H1 (cell line): ENCODE measurements around the gene RIPPLY3. TPM values are rescaled to one million over a fixed set of nuclear protein-coding genes. Genes with fewer than 3 reads are reported as not detected.

Source experiments
- CTCF ChIA-PET: fragments of 300-600 bp; sonication (Branson Sonifier 250); formaldehyde crosslinking; loops from one replicate; lab custom pipeline; 2021; ENCODE audit not compliant: partially characterized antibody; lab: Charles Lee
- POLR2A ChIA-PET: fragments of 300-600 bp; sonication (Branson Sonifier 250); formaldehyde crosslinking; loops from one replicate; lab custom pipeline; 2021; ENCODE audit warnings: inconsistent platforms; ENCODE audit not compliant: partially characterized antibody; lab: Charles Lee
- DNase-seq, 2 experiments: peaks; one replicate each; pipeline versions ENCODE4 v3.0.0 to v3.0.0-alpha.2; 2010 to 2022; ENCODE audit warnings: low spot score in 2 of 2, low read depth in 1 of 2, mixed read lengths in 1 of 2
- FAIRE-seq: peaks from 2 replicates; lab custom pipeline; 2011; peaks lifted over from hg19 to GRCh38; lab: Jason Lieb, UNC
- H2AFZ ChIP-seq: 2 replicates; pipeline ENCODE4 v1.8.1; 2012; ENCODE audit warnings: low read length, inconsistent platforms
- H2AK5ac ChIP-seq: 2 replicates; pipeline ENCODE4 v1.6.1; 2013; ENCODE audit warnings: low read depth, low read length
- H2BK120ac ChIP-seq: replicated peaks from 2 replicates; pipeline ENCODE3; 2013; ENCODE audit warnings: low read depth, low read length, inconsistent platforms
- H2BK12ac ChIP-seq: 2 replicates; pipeline ENCODE4 v1.6.1; 2013; ENCODE audit warnings: low read depth, low read length
- H2BK15ac ChIP-seq: 2 replicates; pipeline ENCODE4 v1.6.1; 2013; ENCODE audit warnings: low read length
- H2BK20ac ChIP-seq: 2 replicates; pipeline ENCODE4 v1.6.1; 2013; ENCODE audit warnings: low read length
- H2BK5ac ChIP-seq: 2 replicates; pipeline ENCODE4 v1.6.1; 2013; ENCODE audit warnings: low read depth, low read length
- H3K14ac ChIP-seq: 2 replicates; pipeline ENCODE4 v1.6.1; 2013; ENCODE audit warnings: inconsistent platforms; ENCODE audit not compliant: insufficient read length
- H3K18ac ChIP-seq: 2 replicates; pipeline ENCODE4 v1.6.1; 2013; ENCODE audit warnings: low read length; ENCODE audit errors: extremely low read depth
- H3K23ac ChIP-seq: 2 replicates; pipeline ENCODE4 v1.6.1; 2013; ENCODE audit warnings: inconsistent platforms; ENCODE audit not compliant: insufficient read length
- H3K23me2 ChIP-seq: 2 replicates; pipeline ENCODE4 v1.6.1; 2013; ENCODE audit warnings: low read depth, low read length
- H3K27ac ChIP-seq: 2 replicates; pipeline ENCODE4 v1.6.1; 2011; ENCODE audit warnings: low read depth, low read length, inconsistent platforms
- H3K27me3 ChIP-seq, 4 experiments: replicated peaks in 1 of 4; 1 replicate in 1 of 4; 2 replicates in 3 of 4; pipeline versions ENCODE4 v1.6.1 to v1.8.1; 2011 to 2013; ENCODE audit warnings: low read length in 3 of 4, mild to moderate bottlenecking in 3 of 4, inconsistent platforms in 2 of 4, mixed read lengths in 2 of 4, moderate library complexity in 1 of 4; ENCODE audit not compliant: control insufficient read depth in 3 of 4, insufficient read depth in 3 of 4; ENCODE audit errors: extremely low read depth in 1 of 4
- H3K36me3 ChIP-seq, 4 experiments: 2 replicates each; pipeline versions ENCODE4 v1.6.1 to v1.8.1; 2011 to 2013; ENCODE audit warnings: mild to moderate bottlenecking in 4 of 4, low read length in 3 of 4, moderate library complexity in 2 of 4, control low read depth in 1 of 4, inconsistent platforms in 1 of 4; ENCODE audit not compliant: insufficient read depth in 4 of 4, control insufficient read depth in 2 of 4
- H3K4ac ChIP-seq: replicated peaks from 2 replicates; pipeline ENCODE3; 2013; ENCODE audit warnings: low read length, low read depth, mixed read lengths, inconsistent platforms; ENCODE audit not compliant: insufficient read length
- H3K4me1 ChIP-seq, 4 experiments: replicated peaks in 1 of 4; 1 replicate in 1 of 4; 2 replicates in 3 of 4; pipeline versions ENCODE4 v1.6.1 to v1.8.1; 2011 to 2013; ENCODE audit warnings: low read length in 3 of 4, inconsistent platforms in 2 of 4, mixed read lengths in 1 of 4; ENCODE audit not compliant: insufficient read depth in 4 of 4, control insufficient read depth in 3 of 4
- H3K4me2 ChIP-seq, 2 experiments: 2 replicates each; pipeline versions ENCODE4 v1.6.1 to v1.8.1; 2011 to 2013; ENCODE audit warnings: low read depth in 2 of 2, low read length in 2 of 2, control low read depth in 1 of 2, inconsistent platforms in 1 of 2, mild to moderate bottlenecking in 1 of 2; ENCODE audit not compliant: insufficient read depth in 1 of 2
- H3K4me3 ChIP-seq, 4 experiments: fragments of 200-600, 300-600 bp in 1 of 4; sonication (generic), shearing (Covaris generic), sonication (Bioruptor Twin) in 1 of 4; 2 replicates each; pipeline versions ENCODE4 v1.5.1 to v1.8.1; 2011 to 2016; ENCODE audit warnings: low read length in 4 of 4, low read depth in 3 of 4, control low read depth in 2 of 4, inconsistent platforms in 2 of 4, mild to moderate bottlenecking in 2 of 4, mixed read lengths in 1 of 4, moderate library complexity in 1 of 4; ENCODE audit not compliant: insufficient read depth in 2 of 4; ENCODE audit errors: extremely low read depth in 1 of 4
- H3K56ac ChIP-seq: replicated peaks from 2 replicates; pipeline ENCODE3; 2013; ENCODE audit warnings: low read depth, mild to moderate bottlenecking, mixed read lengths, low read length, inconsistent platforms; ENCODE audit not compliant: insufficient read length
- H3K79me1 ChIP-seq: 2 replicates; pipeline ENCODE4 v1.6.1; 2013; ENCODE audit warnings: low read depth, low read length, control low read depth
- H3K79me2 ChIP-seq, 2 experiments: 2 replicates each; pipeline versions ENCODE4 v1.6.1 to v1.8.1; 2012 to 2013; ENCODE audit warnings: low read length in 2 of 2, mild to moderate bottlenecking in 2 of 2, inconsistent platforms in 1 of 2; ENCODE audit not compliant: insufficient read depth in 2 of 2, control insufficient read depth in 1 of 2
- H3K9ac ChIP-seq, 4 experiments: replicated peaks in 1 of 4; 1 replicate in 1 of 4; 2 replicates in 3 of 4; pipeline versions ENCODE4 v1.6.1 to v1.8.1; 2011 to 2013; ENCODE audit warnings: low read depth in 3 of 4, low read length in 3 of 4, control low read depth in 2 of 4, mild to moderate bottlenecking in 2 of 4, moderate library complexity in 2 of 4, inconsistent platforms in 1 of 4; ENCODE audit errors: extremely low read depth in 1 of 4
- H3K9me3 ChIP-seq, 2 experiments: 2 replicates each; pipeline versions ENCODE4 v1.6.1 to v1.8.1; 2012 to 2013; ENCODE audit warnings: mild to moderate bottlenecking in 2 of 2, moderate library complexity in 2 of 2, control low read depth in 1 of 2, inconsistent platforms in 1 of 2, low read depth in 1 of 2, low read length in 1 of 2, mixed read lengths in 1 of 2; ENCODE audit not compliant: insufficient read depth in 2 of 2
- H4K20me1 ChIP-seq, 2 experiments: replicated peaks in 1 of 2; 2 replicates each; pipeline versions ENCODE3 to v1.8.1; 2011 to 2013; ENCODE audit warnings: inconsistent platforms in 2 of 2, low read length in 2 of 2, mild to moderate bottlenecking in 1 of 2; ENCODE audit not compliant: insufficient read depth in 2 of 2, control insufficient read depth in 1 of 2
- H4K5ac ChIP-seq: 2 replicates; pipeline ENCODE4 v1.6.1; 2013; ENCODE audit warnings: low read length, low read depth, mixed read lengths, inconsistent platforms; ENCODE audit not compliant: insufficient read length
- H4K8ac ChIP-seq: 2 replicates; pipeline ENCODE4 v1.8.0; 2013; ENCODE audit warnings: mild to moderate bottlenecking, moderate library complexity, low read length, inconsistent platforms; ENCODE audit not compliant: insufficient read depth; ENCODE audit errors: extremely low read depth
- H4K91ac ChIP-seq: replicated peaks from 2 replicates; pipeline ENCODE3; 2013; ENCODE audit warnings: low read length, mixed read lengths, inconsistent platforms; ENCODE audit not compliant: insufficient read length
- EGR1 ChIP-seq: IDR thresholded peaks from 2 replicates; pipeline ENCODE4 v1.6.1; 2011; ENCODE audit warnings: low read depth, low read length, borderline replicate concordance
- HDAC2 ChIP-seq, 2 experiments: fragments of 300-600 bp in 1 of 2; sonication (generic) in 1 of 2; IDR thresholded peaks; 2 replicates each; pipeline ENCODE4 v1.6.1; 2011 to 2012; ENCODE audit warnings: low read depth in 2 of 2, low read length in 2 of 2, mild to moderate bottlenecking in 2 of 2, moderate library complexity in 2 of 2, borderline replicate concordance in 1 of 2, inconsistent platforms in 1 of 2
- KDM1A ChIP-seq: fragments of 200-600, 300-600 bp; sonication (generic); IDR thresholded peaks from 2 replicates; pipeline ENCODE4 v1.7.1; 2016; ENCODE audit warnings: mild to moderate bottlenecking, low read length, borderline replicate concordance
- KDM4A ChIP-seq: IDR thresholded peaks from one replicate; pipeline ENCODE4 v1.7.1; 2012; ENCODE audit warnings: low read depth, mild to moderate bottlenecking, moderate library complexity, low read length, inconsistent platforms; ENCODE audit not compliant: severe bottlenecking
- PHF8 ChIP-seq: fragments of 200-600 bp; sonication (generic); conservative IDR thresholded peaks from 2 replicates; pipeline ENCODE4 v1.7.1; 2012; ENCODE audit warnings: low read depth, mild to moderate bottlenecking, inconsistent platforms, low read length, moderate library complexity
- POLR2A ChIP-seq, 2 experiments: IDR thresholded peaks; 1 replicate in 1 of 2; 2 replicates in 1 of 2; pipeline ENCODE4 v1.6.1; 2011; ENCODE audit warnings: low read depth in 2 of 2, low read length in 2 of 2, mild to moderate bottlenecking in 2 of 2; ENCODE audit errors: control extremely low read depth in 1 of 2
- RAD21 ChIP-seq, 2 experiments: IDR thresholded peaks in 1 of 2; conservative IDR thresholded peaks in 1 of 2; 2 replicates each; pipeline ENCODE4 v1.6.1; 2011; ENCODE audit warnings: low read depth in 2 of 2, low read length in 2 of 2, improper control_type of control experiment in 1 of 2, inconsistent platforms in 1 of 2, mild to moderate bottlenecking in 1 of 2, moderate library complexity in 1 of 2
- TEAD4 ChIP-seq: IDR thresholded peaks from 2 replicates; pipeline ENCODE4 v1.6.1; 2012; ENCODE audit warnings: low read depth, low read length, inconsistent platforms, mixed read lengths
- YY1 ChIP-seq: IDR thresholded peaks from 2 replicates; pipeline ENCODE4 v1.6.1; 2011; ENCODE audit warnings: low read depth, mild to moderate bottlenecking, low read length
- WGBS, 2 experiments: shearing (Covaris generic) in 1 of 2; methylation state at CpG; one replicate each; pipeline versions ENCODE4 v1.1.6 to v1.1.7; 2013 to 2015; ENCODE audit warnings: low lambda C conversion rate in 2 of 2, mixed read lengths in 2 of 2, inconsistent platforms in 1 of 2, low coverage in 1 of 2, missing lambda C conversion rate in 1 of 2; ENCODE audit not compliant: insufficient replicate concordance in 2 of 2, insufficient coverage in 1 of 2, insufficient read length in 1 of 2; ENCODE audit errors: extremely low coverage in 1 of 2, missing lambda C conversion rate in 1 of 2; 5-methylcytosine and 5-hydroxymethylcytosine counted together
- polyA plus RNA-seq, 7 experiments: library from polyadenylated mRNA; depleted of rRNA in 3 of 7; stranded (reverse) in 5 of 7; unstranded in 2 of 7; fragments of >200 nt in 5 of 7; fragments of 200-250 nt in 2 of 7; gene quantifications; 1 replicate in 5 of 7; 2 replicates in 1 of 7; 4 replicates in 1 of 7; pipeline versions ENCODE4 v1.2.1 to v1.2.3, GENCODE V29; 2011 to 2013; ENCODE audit warnings: missing spikeins in 2 of 7, mixed read lengths in 2 of 7
- total RNA-seq: library from RNA; stranded (reverse); fragmentation: NEBNext Ultra II Directional; extraction: Animal tissue kit (Norgen Biotek cat#: 25700); gene quantifications from 2 replicates; pipeline ENCODE4 v1.2.1, GENCODE V29; 2021

Gene RIPPLY3
- total and polyA plus RNA-seq, 2 of the 8 experiments (the other 6 are each of a cell fraction or from before 2014, with no cell fraction given) = 2.0 to 2.2 TPM

DNA sequence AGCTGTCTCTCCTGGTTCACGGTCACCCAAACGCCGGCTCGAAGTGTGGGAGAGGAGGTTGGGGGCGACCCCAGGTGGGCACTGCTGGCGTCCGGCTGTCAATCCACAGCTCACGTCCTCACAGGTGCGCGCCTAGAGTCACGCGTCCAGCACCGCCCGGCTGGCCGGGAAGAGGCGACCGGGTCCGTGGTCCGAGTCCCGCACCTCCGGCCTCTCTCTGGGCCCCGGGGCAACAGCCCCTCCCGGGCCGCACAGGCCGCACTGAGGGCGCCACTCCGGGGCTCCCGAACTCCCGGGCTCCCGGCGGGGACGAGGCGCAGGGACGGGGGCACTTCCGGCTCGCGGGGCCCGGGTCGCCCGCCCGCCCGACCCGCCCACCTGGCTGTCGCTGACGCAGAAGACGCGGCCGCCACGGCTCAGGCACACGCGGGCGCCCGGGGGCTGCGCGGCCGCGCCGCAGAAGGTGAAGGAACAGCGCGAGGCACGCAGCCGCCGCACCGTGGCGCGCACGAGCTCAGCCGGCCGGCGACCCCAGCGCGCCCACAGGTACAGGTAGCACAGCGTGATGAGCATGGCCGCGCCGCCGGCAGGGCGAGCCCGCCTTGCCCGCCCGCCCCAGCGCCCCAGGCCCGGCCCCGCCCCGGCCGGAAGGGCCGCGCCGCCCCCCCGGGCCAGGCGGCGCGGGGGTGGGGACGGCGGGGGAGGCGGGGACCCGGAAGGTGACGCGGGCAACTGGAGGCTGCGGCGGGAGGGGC is 40.3 kb upstream of the RIPPLY3 start, which contains the start of gene HLCS:
Gene HLCS, minus strand, starts transcription at position 604 of the 755 bp plus-strand sequence. Its CDS starts 31 bp downstream, at position 573.
- H4K91ac ChIP-seq = no peak within 1 kb of the TSS
- H2BK5ac ChIP-seq = 0 out of 2 replicates have a peak within 1 kb of the TSS, but pooled peaks have one; percentile 35
- H2AFZ ChIP-seq = peak within 1 kb of the TSS; percentile 20; the same call in 1 of the 2 replicates
- peak within 1 kb of the TSS; percentile 13 for H2BK120ac ChIP-seq
- H4K5ac ChIP-seq = peak within 1 kb of the TSS; percentile 62
- no peak within 1 kb of the TSS for H3K14ac ChIP-seq
- FAIRE-seq = no peak
- peaks cover 3% of the 10 kb centered on the region; the same call in 1 of the 2 replicates for H3K23me2 ChIP-seq
- H4K20me1 ChIP-seq = no peaks in the 10 kb centered on the region
- H3K79me2 ChIP-seq = no peaks in the 10 kb centered on the region
- peak within 1 kb of the TSS; percentile 50; the same call in 1 of the 2 replicates for H2BK12ac ChIP-seq
- no peak within 1 kb of the TSS for H3K56ac ChIP-seq
- H2BK20ac ChIP-seq = no peak within 1 kb of the TSS
- H3K27me3 ChIP-seq = no peaks in the 10 kb centered on the region
- H3K4me3 ChIP-seq = peak within 1 kb of the TSS; percentile 46 to 78 (median 62)
- no peaks in the 10 kb centered on the region for H3K9me3 ChIP-seq
- 6% methylated on average over 19 of the region's 101 CpGs; no CpG with 5 or more reads in 1 of the 2 experiments for WGBS, 2 experiments
- H3K4ac ChIP-seq = no peak within 1 kb of the TSS
- H3K9ac ChIP-seq = peak within 1 kb of the TSS in 3 of 4 experiments; percentile 6 to 60 (median 57); a peak in 4 of 7 replicates
- H3K36me3 ChIP-seq = no peaks in the 10 kb centered on the region
- no peak within 1 kb of the TSS for H3K23ac ChIP-seq
- POLR2A ChIA-PET = interaction anchor here (0.7 to 3.0 kb wide), 7 partner anchors 10 to 513 kb away, joined by 3 to 10 read pairs (median 4); no protein-coding TSS in a partner anchor
- H3K18ac ChIP-seq = no peak within 1 kb of the TSS; the same call in none of the 2 replicates
- H3K4me2 ChIP-seq = peak within 1 kb of the TSS; percentile 52 to 70
- H2AK5ac ChIP-seq = no peak within 1 kb of the TSS
- no peaks in the 10 kb centered on the region for H3K79me1 ChIP-seq
- no peak within 1 kb of the TSS; the same call in 1 of the 2 replicates for H3K27ac ChIP-seq
- CTCF ChIA-PET = interaction anchor here (0.7 to 6.0 kb wide), 11 partner anchors 9 to 497 kb away, joined by 3 to 42 read pairs (median 4); no protein-coding TSS in a partner anchor
- H3K4me1 ChIP-seq = peaks cover 0 to 6% (median 1%) of the 10 kb centered on the region in 4 experiments; a peak in 3 of 7 replicates
- H2BK15ac ChIP-seq = no peak within 1 kb of the TSS
- DNase-seq = peak in 1 of 2 experiments; percentile 75
- H4K8ac ChIP-seq = 0 out of 2 replicates have a peak within 1 kb of the TSS, but pooled peaks have one; percentile 57
- TF ChIP-seq TEAD4 (0 out of 2 replicates have a peak, but pooled peaks have one; percentile 10), RAD21 (IDR thresholded peaks at IDR 0.05 in 1 of 2, conservative IDR thresholded peaks at IDR 0.05 in 1 of 2; ENCODE audit: low read depth in 2 of 2, low read length in 2 of 2) (peak in 1 of 2 experiments; percentile 36; a peak in 1 of 4 replicates), PHF8 (peak; percentile 20; the same call in 1 of the 2 replicates), POLR2A (IDR thresholded peaks at IDR 0.05; ENCODE audit: control extremely low read depth in 1 of 2, low read depth in 2 of 2, low read length in 2 of 2) (peak in 1 of 2 experiments; percentile 44; a peak in 2 of 3 replicates), YY1 (peak; percentile 72; the same call in 1 of the 2 replicates), KDM1A (no peak), KDM4A (peak; percentile 53), HDAC2 (IDR thresholded peaks at IDR 0.05; ENCODE audit: borderline replicate concordance in 1 of 2, low read depth in 2 of 2, low read length in 2 of 2) (0 out of 4 replicates have a peak, but pooled peaks of 1 of the 2 experiments have one; percentile 15), EGR1 (no peak)
